ENCODE results near the gene KCNE3.

KCNE3 gene

DNA sequence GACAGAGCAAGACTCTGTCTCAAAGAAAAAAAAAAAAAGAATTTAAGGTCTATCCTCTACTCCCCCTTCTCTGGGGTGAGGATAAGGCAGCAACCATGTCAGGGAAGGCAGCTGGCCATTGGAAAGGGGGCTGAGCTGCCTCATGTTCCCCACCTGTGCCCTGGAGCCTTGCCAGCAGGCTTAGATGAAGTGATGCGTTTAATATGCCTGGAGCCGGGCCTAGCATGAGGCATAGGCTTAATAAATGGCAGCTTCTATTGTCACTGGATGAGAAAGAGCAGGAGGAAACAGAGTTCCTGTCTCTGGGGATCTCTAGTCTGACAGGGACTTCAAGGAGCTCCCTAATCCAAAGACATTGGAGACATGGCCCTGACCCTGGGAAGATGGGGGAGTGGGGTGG lies 3.2 kb upstream of the KCNE3 start:
- H3K27me3 Mint-ChIP-seq (ENCODE audit: low read depth, poor library complexity): peaks cover 28% of the 10 kb centered on the region
- H3K36me3 Mint-ChIP-seq (ENCODE audit: low read depth): no peaks in the 10 kb centered on the region
- H3K9me3 Mint-ChIP-seq: no peaks in the 10 kb centered on the region
- no peak for DNase-seq
- H3K4me3 Mint-ChIP-seq: no peak overlapping the region
- H3K27ac Mint-ChIP-seq: no peak overlapping the region
- TF ChIP-seq CTCF (IDR thresholded peaks at IDR 0.05): no peak
- H3K4me1 Mint-ChIP-seq: peaks cover 25% of the 10 kb centered on the region

DNA sequence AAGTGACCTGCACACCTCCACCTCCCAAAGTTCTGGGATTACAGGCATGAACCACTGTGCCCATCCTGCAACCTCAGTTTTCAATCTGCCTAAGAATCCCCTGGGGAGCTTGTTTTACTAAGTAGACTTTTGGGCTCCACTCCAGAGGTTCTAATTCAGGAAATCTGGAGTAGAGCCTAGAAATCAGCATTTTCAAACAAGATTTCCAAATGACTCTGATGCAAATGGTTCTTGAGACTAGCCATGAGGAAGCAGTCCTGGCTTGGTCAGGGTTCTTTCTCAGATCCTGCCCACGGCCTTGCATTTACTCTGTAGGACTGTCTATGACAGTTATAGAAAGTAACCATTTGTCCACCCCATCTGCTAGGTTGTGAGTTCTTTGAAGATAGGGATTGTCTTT lies 1.6 kb upstream of the KCNE3 start:
- TF ChIP-seq CTCF (IDR thresholded peaks at IDR 0.05): no peak
- Mint-ChIP-seq H3K4me3 (no peak overlapping the region), H3K4me1 (peaks cover 22% of the 10 kb centered on the region), H3K27ac (no peak overlapping the region), H3K36me3 (ENCODE audit: low read depth) (no peaks in the 10 kb centered on the region), H3K27me3 (ENCODE audit: low read depth, poor library complexity) (peaks cover 35% of the 10 kb centered on the region), H3K9me3 (no peaks in the 10 kb centered on the region)
- no peak for DNase-seq

DNA sequence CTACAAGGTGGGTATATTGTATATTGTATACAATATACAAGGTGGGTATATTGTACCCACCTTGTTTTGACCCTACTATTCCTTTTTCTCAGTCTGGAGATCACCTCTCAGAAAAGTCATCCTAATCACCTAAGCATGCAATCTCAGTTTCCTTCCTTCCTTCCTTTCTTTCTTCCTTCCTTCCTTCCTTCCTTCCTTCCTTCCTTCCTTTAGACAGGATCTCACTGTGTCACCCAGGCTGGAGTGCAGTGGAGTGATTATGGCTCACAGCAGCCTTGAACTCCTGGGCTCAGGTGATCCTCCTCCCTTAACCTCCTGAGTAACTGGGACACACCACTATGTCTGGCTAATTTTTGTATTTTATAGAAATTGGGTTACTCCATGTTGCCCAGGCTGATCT lies 1.2 kb upstream of the KCNE3 start:
- H3K27ac Mint-ChIP-seq: no peak overlapping the region
- peak overlapping the region; percentile 16 for H3K4me3 Mint-ChIP-seq
- TF ChIP-seq CTCF (IDR thresholded peaks at IDR 0.05): no peak
- DNase-seq: no peak
- no peaks in the 10 kb centered on the region for H3K36me3 Mint-ChIP-seq (ENCODE audit: low read depth)
- H3K4me1 Mint-ChIP-seq: peaks cover 20% of the 10 kb centered on the region
- peaks cover 37% of the 10 kb centered on the region for H3K27me3 Mint-ChIP-seq (ENCODE audit: low read depth, poor library complexity)
- no peaks in the 10 kb centered on the region for H3K9me3 Mint-ChIP-seq

GRCh38 chr11:74468058-74468457 lies 709 bp upstream of the KCNE3 start:
- peak overlapping the region; percentile 68 for H3K27ac Mint-ChIP-seq
- TF ChIP-seq CTCF (IDR thresholded peaks at IDR 0.05): no peak
- peaks cover 39% of the 10 kb centered on the region for H3K27me3 Mint-ChIP-seq (ENCODE audit: low read depth, poor library complexity)
- DNase-seq: no peak
- peak overlapping the region; percentile 72 for H3K4me3 Mint-ChIP-seq
- no peaks in the 10 kb centered on the region for H3K36me3 Mint-ChIP-seq (ENCODE audit: low read depth)
- no peaks in the 10 kb centered on the region for H3K9me3 Mint-ChIP-seq
- H3K4me1 Mint-ChIP-seq: peaks cover 20% of the 10 kb centered on the region

- DNase-seq: no peak
- Mint-ChIP-seq H3K27me3 (ENCODE audit: low read depth, poor library complexity) (peaks cover 22% of the 10 kb centered on the region), H3K4me1 (peaks cover 20% of the 10 kb centered on the region), H3K9me3 (no peaks in the 10 kb centered on the region), H3K27ac (no peak overlapping the region), H3K36me3 (ENCODE audit: low read depth) (no peaks in the 10 kb centered on the region), H3K4me3 (no peak overlapping the region)
- TF ChIP-seq CTCF (IDR thresholded peaks at IDR 0.05): no peak
These were observed 2.0 kb downstream of the KCNE3 start for GRCh38 chr11:74465291-74465708.

GRCh38 chr11:74464746-74465145 lies 2.6 kb downstream of the KCNE3 start:
- Mint-ChIP-seq H3K27me3 (ENCODE audit: low read depth, poor library complexity) (peaks cover 22% of the 10 kb centered on the region), H3K27ac (no peak overlapping the region), H3K4me1 (peaks cover 20% of the 10 kb centered on the region), H3K36me3 (ENCODE audit: low read depth) (no peaks in the 10 kb centered on the region), H3K4me3 (no peak overlapping the region), H3K9me3 (no peaks in the 10 kb centered on the region)
- DNase-seq: no peak
- TF ChIP-seq CTCF (IDR thresholded peaks at IDR 0.05): no peak

Data from nephron progenitor cell (in vitro differentiated cells).